EH (cell line): Measurements from ENCODE around the gene USP30.
"Not testable (repeated sequence)": the region's sequence is repeated elsewhere in the genome, so short reads cannot be mapped to it uniquely, and the experiment has no call there.

Experiments
- DNase-seq: peaks from one replicate; pipeline ENCODE4 v3.0.0-alpha.2; 2015; ENCODE audit warnings: low read depth

The USP30 gene

GRCh38 chr12:109053382-109054123 is 1.2 kb downstream of the USP30 start:
- peak; percentile 7 for DNase-seq

- not testable (repeated sequence) for DNase-seq
These were observed 1.7 kb downstream of the USP30 start for GRCh38 chr12:109054124-109054513.

- no peak for DNase-seq
These were observed 2.1 kb downstream of the USP30 start for GRCh38 chr12:109054520-109054919.

- no peak for DNase-seq
These were observed 4.5 kb downstream of the USP30 start for GRCh38 chr12:109056891-109057290.

GRCh38 chr12:109057376-109057775 is 5.0 kb downstream of the USP30 start:
- DNase-seq, result no peak

- DNase-seq, result no peak
These were observed 6.4 kb downstream of the USP30 start for GRCh38 chr12:109058773-109059172.

GRCh38 chr12:109064143-109064542 is 11.8 kb downstream of the USP30 start:
- no peak for DNase-seq

GRCh38 chr12:109065154-109065852 is 12.9 kb downstream of the USP30 start:
- DNase-seq, result no peak

GRCh38 chr12:109065853-109066193 is 13.4 kb downstream of the USP30 start:
- DNase-seq, result no peak

- DNase-seq, result peak; percentile 6
These were observed 17.2 kb downstream of the USP30 start for GRCh38 chr12:109069307-109070271.

- no peak for DNase-seq
These were observed 22.5 kb downstream of the USP30 start for GRCh38 chr12:109074866-109075265.

- DNase-seq, result no peak
These were observed 30.4 kb downstream of the USP30 start for GRCh38 chr12:109082751-109083150.

- DNase-seq, result no peak
These were observed 32.0 kb downstream of the USP30 start for GRCh38 chr12:109084425-109084824.

GRCh38 chr12:109085590-109085989 is 33.2 kb downstream of the USP30 start:
- DNase-seq, result no peak

- no peak for DNase-seq
These were observed 34.9 kb downstream of the USP30 start for GRCh38 chr12:109087250-109087649.

- DNase-seq, result peak; percentile 52
These were observed 36.4 kb downstream of the USP30 start for GRCh38 chr12:109088818-109089217.

GRCh38 chr12:109089683-109090082 is 37.3 kb downstream of the USP30 start:
- DNase-seq, result no peak

GRCh38 chr12:109092497-109093021 is 40.2 kb downstream of the USP30 start:
- DNase-seq, result no peak

- DNase-seq, result peak; percentile 91
These were observed 40.9 kb downstream of the USP30 start, which contains the start of gene ALKBH2 for GRCh38 chr12:109093022-109093918. TSS of gene ALKBH2 (minus strand) at chr12:109093472. CDS start at chr12:109092786, 686 bp downstream.

GRCh38 chr12:109097140-109097434 is 44.7 kb downstream of the USP30 start:
- no peak for DNase-seq

GRCh38 chr12:109097435-109098182 is 45.2 kb downstream of the USP30 start, which contains the start of gene UNG:
TSS of gene UNG (plus strand) at chr12:109097597. CDS start at chr12:109097680, 83 bp downstream.
- peak; percentile 97 for DNase-seq
